GM21723 (cell line): Measurements from ENCODE around the gene C2orf15.
"Not testable (repeated sequence)": the region's sequence is repeated elsewhere in the genome, so short reads cannot be mapped to it uniquely, and the experiment has no call there.

Experiments
- ATAC-seq: cut with Tn5 transposase; IDR thresholded peaks from one replicate; pipeline ENCODE4 v1.9.1; 2021; ENCODE audit warnings: mild to moderate bottlenecking, moderate library complexity; ENCODE audit not compliant: unreplicated experiment

C2orf15 gene

DNA sequence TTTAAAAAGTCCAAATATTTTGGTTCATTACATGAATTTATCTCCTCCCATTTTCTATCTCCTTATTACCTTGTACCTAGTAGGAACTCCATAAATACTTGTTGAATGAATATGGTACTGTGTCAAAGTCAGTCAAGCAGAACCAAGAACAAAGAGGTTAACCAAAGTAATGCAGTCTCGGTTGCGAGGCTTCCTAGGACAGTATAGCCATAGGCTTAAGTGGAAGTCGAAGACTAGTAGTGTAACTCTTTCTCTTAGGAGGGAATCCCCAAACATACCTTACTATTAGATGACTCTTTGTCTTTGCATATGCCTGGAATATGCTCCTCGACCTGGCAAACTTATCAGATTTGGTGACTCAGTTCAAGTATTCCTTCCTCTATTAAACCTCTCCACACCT lies 18.1 kb downstream of the C2orf15 start:
- ATAC-seq: no peak

DNA sequence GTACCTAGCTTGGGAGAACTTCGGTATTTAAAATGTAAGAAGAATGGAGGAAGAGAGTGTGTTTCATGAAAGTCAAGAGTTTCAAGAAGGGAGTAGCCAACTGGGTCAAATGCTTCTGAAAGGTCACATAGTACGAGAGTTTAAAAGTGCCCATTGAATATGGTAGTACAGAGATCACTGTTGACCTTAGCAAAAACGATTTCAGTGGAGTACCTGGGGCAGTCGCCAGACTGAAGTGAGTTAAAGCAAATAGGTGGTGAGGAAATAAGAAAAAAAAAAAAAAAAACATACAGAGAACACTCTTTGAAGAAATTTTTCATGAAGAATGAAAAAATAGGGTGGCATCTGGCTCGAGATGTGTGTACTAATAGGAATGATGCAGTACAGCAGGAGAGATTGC lies 24.7 kb downstream of the C2orf15 start:
- ATAC-seq: no peak

DNA sequence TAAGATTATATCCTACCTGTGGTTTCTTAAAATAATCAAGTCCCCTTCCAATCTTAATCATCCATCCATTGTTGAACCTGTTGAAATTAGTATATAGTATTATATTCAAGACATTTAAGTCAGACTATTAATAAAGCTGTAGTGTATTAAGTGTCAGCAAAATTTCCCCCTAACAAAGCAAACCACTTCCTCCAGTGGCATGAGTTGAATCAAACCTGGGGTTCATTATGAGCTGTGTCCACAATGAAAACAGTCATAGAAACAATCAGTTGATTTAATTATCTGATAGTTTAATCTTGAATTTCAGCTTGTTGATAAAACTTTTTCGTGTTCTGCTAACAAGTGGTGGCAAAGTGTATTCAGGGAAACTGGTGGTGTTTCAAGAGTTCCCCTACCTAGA lies 28.0 kb downstream of the C2orf15 start:
- no peak for ATAC-seq

DNA sequence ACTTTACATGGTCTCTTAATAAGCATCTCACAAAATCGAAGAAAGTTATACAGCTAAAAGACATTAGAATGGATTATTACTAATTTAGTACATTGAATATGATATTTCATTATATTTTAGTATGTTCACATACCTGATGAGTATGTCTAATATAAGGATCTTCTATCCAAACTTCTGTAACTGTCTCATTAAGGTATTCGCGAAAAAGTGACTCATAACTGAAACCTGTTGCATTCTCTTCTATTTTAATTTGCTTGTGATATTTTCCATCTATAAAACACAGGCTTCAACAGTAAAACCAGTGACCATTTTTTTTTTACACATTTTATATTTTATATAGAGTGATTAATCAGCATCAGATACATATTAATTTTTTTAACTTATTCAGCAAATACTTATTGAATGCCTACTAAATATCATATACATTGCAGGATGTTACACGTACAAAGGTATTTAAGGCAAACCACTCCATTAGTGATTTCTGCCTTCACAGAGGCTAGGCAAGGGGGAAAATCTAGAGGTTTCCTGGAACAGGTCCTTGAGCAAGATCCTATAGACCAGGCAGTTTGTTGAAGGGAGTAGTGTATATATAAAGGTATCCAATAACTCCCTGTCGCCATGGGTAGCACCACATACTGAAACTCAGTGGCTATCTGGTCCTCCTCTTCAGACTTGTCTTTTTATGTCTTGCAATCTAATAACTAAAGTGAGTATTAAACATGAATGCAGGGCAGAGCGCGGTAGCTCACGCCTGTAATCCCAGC lies 30.1 kb downstream of the C2orf15 start:
- ATAC-seq: no peak

GRCh38 chr2:99180755-99181623 lies 39.5 kb downstream of the C2orf15 start, which contains the start of the genes MITD1 and MRPL30:
TSS of gene MITD1 (minus strand) at chr2:99181058. CDS start at chr2:99180981, 77 bp downstream.
TSS of gene MRPL30 (plus strand) at chr2:99181184. CDS start at chr2:99186204, 5,020 bp downstream.
- peak; percentile 91 for ATAC-seq

- no peak for ATAC-seq
Measured at GRCh38 chr2:99181624-99182000, 40.1 kb downstream of the C2orf15 start.

GRCh38 chr2:99183025-99183424 lies 41.5 kb downstream of the C2orf15 start:
- ATAC-seq: no peak

DNA sequence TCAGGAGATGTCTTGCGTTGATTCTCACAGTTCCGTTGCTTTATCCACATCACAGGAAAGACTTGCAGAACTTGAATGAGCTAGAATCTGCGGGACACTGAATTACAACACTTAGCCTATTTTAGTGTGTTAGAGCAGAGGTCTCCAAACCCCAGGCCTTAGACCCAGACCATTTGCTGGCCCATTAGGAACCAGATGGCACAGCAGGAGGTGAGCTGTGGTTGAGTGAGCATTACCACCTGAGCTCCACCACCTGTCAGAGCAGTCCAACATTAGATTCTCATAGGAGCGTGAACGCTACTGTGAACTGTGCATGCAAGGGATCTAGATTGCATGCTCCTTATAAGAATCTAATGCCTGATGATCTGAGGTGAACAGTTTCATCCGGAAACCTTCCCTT lies 43.3 kb downstream of the C2orf15 start:
- no peak for ATAC-seq

GRCh38 chr2:99187011-99187410 lies 45.5 kb downstream of the C2orf15 start:
- no peak for ATAC-seq

GRCh38 chr2:99188357-99188756 lies 46.9 kb downstream of the C2orf15 start:
- no peak for ATAC-seq

DNA sequence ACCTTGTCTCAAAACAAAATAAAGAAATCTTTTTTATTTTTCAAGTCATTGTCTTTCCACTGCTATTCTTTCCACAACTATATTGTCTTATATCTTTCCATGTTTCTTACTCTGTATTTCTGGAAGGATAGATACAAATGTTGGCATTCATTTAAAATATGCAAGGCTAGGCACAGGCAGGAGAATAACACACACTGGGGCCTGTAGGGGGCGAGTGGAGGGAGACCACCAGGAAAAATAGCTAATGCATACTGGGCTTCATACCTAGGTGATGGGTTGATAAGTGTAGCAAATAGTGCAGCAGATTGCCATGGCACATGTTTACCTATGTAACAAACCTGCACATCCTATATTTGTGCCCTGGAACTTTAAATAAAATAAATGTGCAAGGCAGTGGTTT lies 49.0 kb downstream of the C2orf15 start:
- ATAC-seq: no peak

GRCh38 chr2:99192364-99192763 lies 50.9 kb downstream of the C2orf15 start:
- ATAC-seq: not testable (repeated sequence)

DNA sequence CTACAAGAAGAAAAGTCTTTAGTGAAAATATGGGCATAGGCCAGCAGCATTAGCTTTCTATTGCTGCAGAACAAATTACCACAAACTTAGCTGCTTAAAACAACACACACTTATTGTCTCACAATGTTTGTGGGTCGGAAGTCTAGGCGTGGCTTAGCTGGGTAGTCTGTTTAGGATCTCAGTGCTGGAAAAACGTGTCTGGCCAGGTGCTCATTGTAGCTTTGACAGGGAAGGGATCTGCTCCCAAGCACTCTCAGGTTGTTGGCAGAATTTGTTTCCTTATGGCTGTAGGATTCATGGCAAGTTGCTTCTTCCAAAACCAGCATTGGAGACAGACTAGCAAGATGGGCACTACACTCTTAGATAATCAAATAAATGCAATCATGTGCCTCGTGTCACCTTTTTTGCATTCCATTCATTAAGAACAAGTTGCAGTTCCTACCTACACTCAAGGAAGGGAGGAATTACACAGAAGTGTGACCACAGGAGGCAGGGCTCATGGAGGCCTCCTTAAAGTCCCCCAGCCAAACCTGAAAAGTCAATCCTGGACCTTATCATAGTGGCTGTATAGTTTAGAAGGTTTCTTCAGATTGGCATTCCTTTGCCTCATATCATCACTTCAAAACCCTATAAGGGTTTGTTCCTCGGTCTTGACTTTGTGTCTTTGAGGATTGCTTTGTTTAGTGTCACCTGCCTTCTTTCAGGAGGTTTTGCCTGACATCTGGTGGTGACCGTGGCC lies 56.8 kb downstream of the C2orf15 start:
- ATAC-seq: no peak

- no peak for ATAC-seq
Measured at GRCh38 chr2:99200076-99200800, 58.7 kb downstream of the C2orf15 start.
